ENCODE data around the gene STOM. TPM values are rescaled to one million over a fixed set of nuclear protein-coding genes. Genes with fewer than 3 reads are reported as not detected.

The STOM gene
- total and polyA plus RNA-seq, 2 of the 8 experiments (the other 6 are each of a cell fraction or from before 2014, with no cell fraction given) = 25.2 to 60.4 TPM

DNA sequence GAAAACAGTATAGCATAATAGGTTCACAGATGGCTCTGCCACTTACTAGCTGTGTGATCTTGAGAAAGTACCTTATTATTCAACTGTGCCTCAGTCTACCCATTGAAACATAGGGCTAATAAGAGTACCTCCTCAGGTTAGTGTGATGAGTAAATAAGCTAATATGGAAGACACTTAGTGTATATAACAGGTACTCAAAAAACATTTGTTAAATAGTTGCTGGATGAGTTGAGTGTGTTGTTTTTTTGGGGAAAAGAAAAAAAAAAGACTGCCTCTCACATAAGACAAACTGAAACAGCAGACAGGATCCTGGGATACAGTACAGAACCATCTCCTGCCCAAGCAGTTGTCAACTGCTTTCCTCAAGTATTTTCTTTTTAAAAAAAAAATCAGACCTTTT is 5.2 kb downstream of the STOM start (continued):
- no peak for TF ChIP-seq RBBP5 (IDR thresholded peaks at IDR 0.05; ENCODE audit: borderline replicate concordance, low read depth, low read length)
- no peak for TF ChIP-seq TEAD4 (IDR thresholded peaks at IDR 0.05; ENCODE audit: low read depth, low read length)
- TF ChIP-seq TBP (IDR thresholded peaks at IDR 0.05; ENCODE audit: low read depth, low read length) = no peak
- TF ChIP-seq TAF1 (IDR thresholded peaks at IDR 0.05; ENCODE audit: low read depth, low read length) = no peak
- TF ChIP-seq SUZ12 (IDR thresholded peaks at IDR 0.05; ENCODE audit: low read length) = no peak
- TF ChIP-seq EGR1 (IDR thresholded peaks at IDR 0.05; ENCODE audit: borderline replicate concordance, low read depth, low read length) = no peak
- TF ChIP-seq KDM5A (IDR thresholded peaks at IDR 0.05; ENCODE audit: low read length) = no peak
